H9 (cell line): Measurements from ENCODE around the gene R3HDM1. TPM values are rescaled to one million over a fixed set of nuclear protein-coding genes. Genes with fewer than 3 reads are reported as not detected.

Experiments used
- DNase-seq: peaks from one replicate; pipeline ENCODE4 v3.0.0-alpha.2; 2017
- H2AFZ ChIP-seq: one replicate; pipeline ENCODE4 v1.6.1; 2013; ENCODE audit warnings: mild to moderate bottlenecking, low read length, control low read depth, moderate library complexity
- H2AK5ac ChIP-seq: 2 replicates; pipeline ENCODE4 v1.6.1; 2013; ENCODE audit warnings: low read length, control low read depth, mixed read lengths; ENCODE audit not compliant: insufficient read length
- H2BK120ac ChIP-seq: one replicate; pipeline ENCODE4 v1.6.1; 2013; ENCODE audit warnings: low read depth, mild to moderate bottlenecking, low read length, control low read depth, inconsistent platforms; ENCODE audit not compliant: poor library complexity, severe bottlenecking
- H2BK12ac ChIP-seq: 2 replicates; pipeline ENCODE4 v1.6.1; 2013; ENCODE audit warnings: low read length, control low read depth, mixed read lengths, low read depth; ENCODE audit not compliant: insufficient read length
- H2BK15ac ChIP-seq: 2 replicates; pipeline ENCODE4 v1.6.1; 2013; ENCODE audit warnings: low read depth, low read length, control low read depth
- H2BK20ac ChIP-seq: one replicate; pipeline ENCODE4 v1.6.1; 2013; ENCODE audit warnings: low read depth, mild to moderate bottlenecking, low read length, control low read depth, inconsistent platforms; ENCODE audit not compliant: poor library complexity, severe bottlenecking
- H2BK5ac ChIP-seq: 2 replicates; pipeline ENCODE4 v1.6.1; 2013; ENCODE audit warnings: low read length, control low read depth, mixed read lengths; ENCODE audit not compliant: insufficient read length
- H3K14ac ChIP-seq: 2 replicates; pipeline ENCODE4 v1.6.1; 2013; ENCODE audit warnings: low read length, control low read depth; ENCODE audit not compliant: insufficient read depth
- H3K18ac ChIP-seq: 2 replicates; pipeline ENCODE4 v1.6.1; 2013; ENCODE audit warnings: low read depth, mild to moderate bottlenecking, mixed read lengths, low read length, control low read depth; ENCODE audit not compliant: insufficient read length
- H3K23ac ChIP-seq: 2 replicates; pipeline ENCODE4 v1.6.1; 2013; ENCODE audit warnings: low read length, control low read depth, mixed read lengths, low read depth; ENCODE audit not compliant: insufficient read length
- H3K23me2 ChIP-seq: 2 replicates; pipeline ENCODE4 v1.6.1; 2013; ENCODE audit warnings: low read depth, mild to moderate bottlenecking, mixed read lengths, low read length, control low read depth; ENCODE audit not compliant: insufficient read length, poor library complexity, severe bottlenecking
- H3K27ac ChIP-seq: 2 replicates; pipeline ENCODE4 v1.5.1; 2013; ENCODE audit warnings: low read length, control low read depth, mixed read lengths, low read depth; ENCODE audit not compliant: insufficient read length
- H3K27me3 ChIP-seq: 2 replicates; pipeline ENCODE4 v1.6.1; 2013; ENCODE audit warnings: low read length, control low read depth, inconsistent platforms; ENCODE audit not compliant: insufficient read depth
- H3K4ac ChIP-seq: 2 replicates; pipeline ENCODE4 v1.6.1; 2013; ENCODE audit warnings: low read depth, mild to moderate bottlenecking, control low read depth, inconsistent platforms, low read length, moderate library complexity
- H3K4me1 ChIP-seq: 2 replicates; pipeline ENCODE4 v1.6.1; 2013; ENCODE audit warnings: low read length, control low read depth, inconsistent platforms; ENCODE audit not compliant: insufficient read depth
- H3K4me2 ChIP-seq: 2 replicates; pipeline ENCODE4 v1.6.1; 2013; ENCODE audit warnings: low read length, control low read depth, mixed read lengths; ENCODE audit not compliant: insufficient read length, insufficient read depth
- H3K56ac ChIP-seq: 2 replicates; pipeline ENCODE4 v1.6.1; 2013; ENCODE audit warnings: low read depth, mild to moderate bottlenecking, mixed read lengths, low read length, control low read depth; ENCODE audit not compliant: insufficient read length
- H3K79me1 ChIP-seq: 2 replicates; pipeline ENCODE4 v1.6.1; 2013; ENCODE audit warnings: low read depth, mild to moderate bottlenecking, moderate library complexity, low read length, control low read depth, inconsistent platforms; ENCODE audit not compliant: insufficient read depth, poor library complexity, severe bottlenecking
- H3K79me2 ChIP-seq: 2 replicates; pipeline ENCODE4 v1.6.1; 2013; ENCODE audit warnings: low read length, control low read depth, inconsistent platforms; ENCODE audit not compliant: insufficient read depth
- H3K9ac ChIP-seq: 2 replicates; pipeline ENCODE4 v1.6.1; 2013; ENCODE audit warnings: low read length, control low read depth, mixed read lengths; ENCODE audit not compliant: insufficient read length; ENCODE audit errors: extremely low read depth
- H3K9me3 ChIP-seq: one replicate; pipeline ENCODE4 v1.6.1; 2013; ENCODE audit warnings: low read depth, low read length, inconsistent platforms; ENCODE audit not compliant: control insufficient read depth
- H3T11ph ChIP-seq: one replicate; pipeline ENCODE4 v1.6.1; 2013; ENCODE audit warnings: mild to moderate bottlenecking, low read length, control low read depth, inconsistent platforms
- H4K20me1 ChIP-seq: one replicate; pipeline ENCODE4 v1.6.1; 2013; ENCODE audit not compliant: control insufficient read depth, insufficient read length, insufficient read depth
- H4K5ac ChIP-seq: 2 replicates; pipeline ENCODE4 v1.6.1; 2013; ENCODE audit warnings: low read depth, mild to moderate bottlenecking, mixed read lengths, low read length, control low read depth; ENCODE audit not compliant: insufficient read length
- H4K8ac ChIP-seq: replicated peaks from 2 replicates; pipeline ENCODE4 v1.6.1; 2013; ENCODE audit warnings: low read length, control low read depth, mixed read lengths, low read depth; ENCODE audit not compliant: insufficient read length
- H4K91ac ChIP-seq: 2 replicates; pipeline ENCODE4 v1.6.1; 2013; ENCODE audit warnings: low read depth, mild to moderate bottlenecking, moderate library complexity, mixed read lengths, low read length, control low read depth; ENCODE audit not compliant: insufficient read length
- H3K27ac Mint-ChIP-seq, 3 experiments: 2 replicates in 2 of 3; 3 replicates in 1 of 3; pipeline ENCODE4 v1.8.0; 2020 to 2021; ENCODE audit warnings: mixed read lengths in 3 of 3, mild to moderate bottlenecking in 1 of 3, moderate library complexity in 1 of 3
- H3K27me3 Mint-ChIP-seq: 2 replicates; pipeline ENCODE4 v1.8.0; 2021; ENCODE audit warnings: low read depth, mild to moderate bottlenecking, moderate library complexity, mixed read lengths
- H3K36me3 Mint-ChIP-seq, 3 experiments: 2 replicates in 2 of 3; 3 replicates in 1 of 3; pipeline ENCODE4 v1.8.0; 2020 to 2021; ENCODE audit warnings: low read depth in 3 of 3, mixed read lengths in 3 of 3; ENCODE audit not compliant: insufficient read depth in 1 of 3
- H3K4me1 Mint-ChIP-seq, 2 experiments: 2 replicates each; pipeline ENCODE4 v1.8.0; 2020; ENCODE audit warnings: mixed read lengths in 2 of 2
- H3K4me3 Mint-ChIP-seq, 2 experiments: 2 replicates in 1 of 2; 3 replicates in 1 of 2; pipeline ENCODE4 v1.8.0; 2020 to 2021; ENCODE audit warnings: mild to moderate bottlenecking in 2 of 2, mixed read lengths in 2 of 2, moderate library complexity in 1 of 2
- H3K9me3 Mint-ChIP-seq, 2 experiments: 2 replicates in 1 of 2; 3 replicates in 1 of 2; pipeline ENCODE4 v1.8.0; 2020; ENCODE audit warnings: mild to moderate bottlenecking in 2 of 2, mixed read lengths in 2 of 2, moderate library complexity in 1 of 2
- CTCF ChIP-seq: fragments of 200-600 bp; sonication (generic); conservative IDR thresholded peaks from 3 replicates; pipeline ENCODE4 v1.8.0; 2021; ENCODE audit warnings: antibody characterized with exemption, mild to moderate bottlenecking
- WGBS: extraction: QIAGEN DNeasy Blood & Tissue Kit; methylation state at CpG from one replicate; pipeline ENCODE4 v1.1.7; 2013; ENCODE audit warnings: missing lambda C conversion rate, low lambda C conversion rate, mixed read lengths; ENCODE audit not compliant: insufficient read length; ENCODE audit errors: extremely low coverage; 5-methylcytosine and 5-hydroxymethylcytosine counted together
- total RNA-seq: library from RNA; stranded (reverse); gene quantifications from 2 replicates; pipeline ENCODE4 v1.2.1, GENCODE V29; 2021

The R3HDM1 gene
- total RNA-seq, 1 experiment from 2014 or later = 58.8 TPM

GRCh38 chr2:135733045-135733444, 201.8 kb downstream of the R3HDM1 start:
- H3K23me2 ChIP-seq = no peaks in the 10 kb centered on the region
- no peak overlapping the region for H2AFZ ChIP-seq
- no peaks in the 10 kb centered on the region for H3K79me1 ChIP-seq
- no peaks in the 10 kb centered on the region for H4K20me1 ChIP-seq
- H4K91ac ChIP-seq = no peak overlapping the region
- Mint-ChIP-seq H3K9me3 (no peaks in the 10 kb centered on the region; a peak in 1 of 5 replicates), H3K36me3 (no peaks in the 10 kb centered on the region), H3K4me3 (no peak overlapping the region), H3K27me3 (no peaks in the 10 kb centered on the region), H3K27ac (no peak overlapping the region), H3K4me1 (peaks cover 0 to 5% of the 10 kb centered on the region in 2 experiments; a peak in 1 of 4 replicates)
- no peak overlapping the region for H2BK12ac ChIP-seq
- H2BK120ac ChIP-seq = no peak overlapping the region
- H2BK20ac ChIP-seq = no peak overlapping the region
- no peak overlapping the region for H4K5ac ChIP-seq
- no peak overlapping the region for H4K8ac ChIP-seq
- no peak overlapping the region for H2BK5ac ChIP-seq
- no peak overlapping the region for H3K9ac ChIP-seq
- DNase-seq = no peak
- no peak overlapping the region for H3K18ac ChIP-seq
- no peak overlapping the region for H3K27ac ChIP-seq
- no peak overlapping the region for H2BK15ac ChIP-seq
- H3T11ph ChIP-seq = no peak overlapping the region
- H2AK5ac ChIP-seq = no peak overlapping the region
- WGBS = no CpG with 5 or more reads among the region's 2 CpGs
- no peak for TF ChIP-seq CTCF
- no peaks in the 10 kb centered on the region for H3K79me2 ChIP-seq
- no peak overlapping the region for H3K23ac ChIP-seq
- H3K4ac ChIP-seq = no peak overlapping the region
- H3K27me3 ChIP-seq = no peaks in the 10 kb centered on the region
- H3K14ac ChIP-seq = no peak overlapping the region
- H3K56ac ChIP-seq = no peak overlapping the region
- H3K4me1 ChIP-seq = no peaks in the 10 kb centered on the region
- H3K9me3 ChIP-seq = no peaks in the 10 kb centered on the region
- H3K4me2 ChIP-seq = no peak overlapping the region
